Panc1 (cell line): ENCODE measurements around the gene NT5C2.
"Not testable (repeated sequence)": the region's sequence is repeated elsewhere in the genome, so short reads cannot be mapped to it uniquely, and the experiment has no call there.

Experiments used
- CTCF ChIP-seq: fragments of 450-650 bp; IDR thresholded peaks from 2 replicates; pipeline ENCODE4 v1.5.1; 2017; ENCODE audit warnings: mild to moderate bottlenecking
- POLR2AphosphoS5 ChIP-seq: IDR thresholded peaks from 2 replicates; pipeline ENCODE4 v1.6.1; 2012; ENCODE audit warnings: mild to moderate bottlenecking, low read depth, low read length, moderate library complexity
- REST ChIP-seq, 2 experiments: IDR thresholded peaks; 2 replicates each; pipeline ENCODE4 v1.6.1; 2011 to 2012; ENCODE audit warnings: low read depth in 2 of 2, control low read depth in 1 of 2, low read length in 1 of 2, mild to moderate bottlenecking in 1 of 2, moderate library complexity in 1 of 2; ENCODE audit not compliant: insufficient read depth in 1 of 2
- SIN3A ChIP-seq: IDR thresholded peaks from 2 replicates; pipeline ENCODE4 v1.6.1; 2012; ENCODE audit warnings: low read depth, mild to moderate bottlenecking, low read length, moderate library complexity, borderline replicate concordance; ENCODE audit not compliant: insufficient read depth

- not testable (repeated sequence) for TF ChIP-seq CTCF; REST (IDR thresholded peaks at IDR 0.05; ENCODE audit: insufficient read depth in 1 of 2, low read depth in 2 of 2, low read length in 1 of 2); POLR2AphosphoS5; SIN3A
Measured at GRCh38 chr10:103143641-103144040, 49.4 kb downstream of the NT5C2 start.
